Adrenal gland (tissue), 12 donors: Measurements from ENCODE around the gene YWHAE. TPM values are rescaled to one million over a fixed set of nuclear protein-coding genes. Genes with fewer than 3 reads are reported as not detected.
"Not testable (repeated sequence)": the region's sequence is repeated elsewhere in the genome, so short reads cannot be mapped to it uniquely, and the experiment has no call there.

Experiments used
- DNase-seq, 7 donors: peaks; one replicate each; pipeline ENCODE4 v3.0.0-alpha.2; 2019 to 2020
- H3K27ac ChIP-seq, 5 donors: fragments of 200-600 bp; sonication (generic) in 4 of 5; 1 replicate in 3 of 5; 2 replicates in 2 of 5; pipeline versions ENCODE4 v1.5.1 to v1.8.0; 2016 to 2020; ENCODE audit warnings: mild to moderate bottlenecking in 1 of 5
- H3K27me3 ChIP-seq: fragments of 200-600 bp; 2 replicates; pipeline ENCODE4 v1.8.0; 2021
- H3K36me3 ChIP-seq, 2 donors: fragments of 200-600 bp; replicated peaks in 1 of 2; 1 replicate in 1 of 2; 2 replicates in 1 of 2; pipeline versions ENCODE4 v1.5.1 to v1.8.0; 2018 to 2022
- H3K4me1 ChIP-seq, 2 donors: fragments of 200-600 bp; replicated peaks in 1 of 2; 1 replicate in 1 of 2; 2 replicates in 1 of 2; pipeline versions ENCODE4 v1.5.1 to v1.8.0; 2018 to 2021
- H3K4me3 ChIP-seq, 4 donors: fragments of 200-600 bp; sonication (generic) in 3 of 4; one replicate each; pipeline ENCODE4 v1.5.1; 2016 to 2018
- H3K9me3 ChIP-seq, 3 donors: fragments of 200-600 bp; sonication (generic) in 1 of 3; replicated peaks in 1 of 3; 1 replicate in 2 of 3; 2 replicates in 1 of 3; pipeline versions ENCODE4 v1.5.1 to v1.8.0; 2016 to 2021
- POLR2A ChIP-seq, 2 donors: fragments of 450-650 bp; IDR thresholded peaks; one replicate each; pipeline ENCODE4 v1.6.1; 2017; ENCODE audit warnings: antibody characterized with exemption in 2 of 2, mild to moderate bottlenecking in 2 of 2, moderate library complexity in 1 of 2
- WGBS, 4 donors: extraction: QIAGEN DNeasy Blood & Tissue Kit in 2 of 4; methylation state at CpG; one replicate each; pipeline versions ENCODE4 v1.1.5 to v1.1.7; 2013 to 2017; 5-methylcytosine and 5-hydroxymethylcytosine counted together
- intact Hi-C, 2 donors: fragments of 100-400 bp; cut with DNase I; formaldehyde crosslinking; loops; one replicate each; pipeline versions ENCODE4 v1.14.1 to v1.15.0; 2022 to 2023
- polyA plus RNA-seq, 3 donors: library from polyadenylated mRNA; stranded (reverse); fragments of 200-250 nt in 2 of 3; fragments of 350-450 nt in 1 of 3; fragmentation: Illumina TruSeq in 1 of 3; extraction: RNeasy Lipid Tissue Mini Kit (QIAGEN cat#74804) in 1 of 3; gene quantifications; one replicate each; pipeline ENCODE4 v1.2.3, GENCODE V29; 2013 to 2014
- total RNA-seq, 9 donors: library from RNA; depleted of rRNA in 4 of 9; stranded (reverse); fragments of >200 nt in 4 of 9; fragments of 120-200 nt in 1 of 9; fragmentation: NEBNext Ultra II Directional in 1 of 9; extraction: Animal tissue kit (Norgen Biotek cat#: 25700) in 1 of 9; gene quantifications; one replicate each; pipeline versions ENCODE4 v1.1.0 to v1.2.4, GENCODE V29; 2013 to 2023
- TF ChIP-seq, protein P1 (sequence below), 6 experiments: fragments of 450-650 bp in 4 of 6; fragments of 200-600 bp in 2 of 6; sonication (generic) in 1 of 6; IDR thresholded peaks; 1 replicate in 5 of 6; 2 replicates in 1 of 6; pipeline versions ENCODE4 v1.5.1 to v1.8.0; 2016 to 2021; ENCODE audit warnings: antibody characterized with exemption in 6 of 6, mild to moderate bottlenecking in 2 of 6, moderate library complexity in 1 of 6
- donor health status: healthy with polysubstance abuse.
- donor health status: Bipolar disorder and iron deficiency.
- donor health status: DM: yes; HTN: yes; CAD: no.
- donor health status: DM: no; HTN: no; CAD: no.
- donor health status: DM: no; HTN: no; CAD: no.
- donor health status: DM: yes; HTN: yes; CAD: no.

YWHAE gene
- total and polyA plus RNA-seq, 12 donors = 310 to 884 (median 529) TPM

DNA sequence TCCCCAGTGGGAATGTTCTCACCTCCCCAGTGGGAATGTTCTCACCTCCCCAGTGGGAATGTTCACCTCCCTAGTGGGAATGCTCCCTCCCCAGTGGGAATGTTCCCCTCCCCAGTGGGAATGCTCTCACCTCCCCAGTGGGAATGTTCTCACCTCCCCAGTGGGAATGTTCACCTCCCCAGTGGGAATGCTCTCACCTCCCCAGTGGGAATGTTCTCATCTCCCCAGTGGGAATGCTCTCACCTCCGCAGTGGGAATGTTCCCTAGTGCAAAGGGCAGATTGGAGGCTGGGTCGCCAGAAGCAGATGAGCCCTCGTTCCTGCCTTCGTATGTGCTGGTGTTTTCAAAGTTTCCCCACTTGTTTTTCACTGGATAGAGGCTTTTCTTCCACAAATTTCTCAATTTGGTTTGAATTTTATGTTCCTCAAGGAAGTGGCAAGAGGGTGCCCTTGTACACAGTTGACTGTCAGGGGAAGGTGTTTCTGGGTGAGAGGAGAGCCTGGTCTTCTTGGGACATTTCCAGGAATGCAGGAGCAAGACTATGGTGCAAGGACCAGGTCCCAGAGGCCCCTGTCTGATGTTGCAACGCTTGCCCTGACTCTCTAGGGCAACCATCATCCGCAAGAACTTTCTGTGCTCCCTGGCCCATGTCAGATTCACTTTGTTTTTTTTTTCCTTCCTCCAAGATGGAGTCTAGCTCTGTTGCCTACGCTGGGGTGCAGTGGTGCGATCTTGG, 86.6 kb downstream of the YWHAE start:
- no peaks in the 10 kb centered on the region for H3K36me3 ChIP-seq
- no peaks in the 10 kb centered on the region for H3K4me1 ChIP-seq
- TF ChIP-seq, protein P1, sequence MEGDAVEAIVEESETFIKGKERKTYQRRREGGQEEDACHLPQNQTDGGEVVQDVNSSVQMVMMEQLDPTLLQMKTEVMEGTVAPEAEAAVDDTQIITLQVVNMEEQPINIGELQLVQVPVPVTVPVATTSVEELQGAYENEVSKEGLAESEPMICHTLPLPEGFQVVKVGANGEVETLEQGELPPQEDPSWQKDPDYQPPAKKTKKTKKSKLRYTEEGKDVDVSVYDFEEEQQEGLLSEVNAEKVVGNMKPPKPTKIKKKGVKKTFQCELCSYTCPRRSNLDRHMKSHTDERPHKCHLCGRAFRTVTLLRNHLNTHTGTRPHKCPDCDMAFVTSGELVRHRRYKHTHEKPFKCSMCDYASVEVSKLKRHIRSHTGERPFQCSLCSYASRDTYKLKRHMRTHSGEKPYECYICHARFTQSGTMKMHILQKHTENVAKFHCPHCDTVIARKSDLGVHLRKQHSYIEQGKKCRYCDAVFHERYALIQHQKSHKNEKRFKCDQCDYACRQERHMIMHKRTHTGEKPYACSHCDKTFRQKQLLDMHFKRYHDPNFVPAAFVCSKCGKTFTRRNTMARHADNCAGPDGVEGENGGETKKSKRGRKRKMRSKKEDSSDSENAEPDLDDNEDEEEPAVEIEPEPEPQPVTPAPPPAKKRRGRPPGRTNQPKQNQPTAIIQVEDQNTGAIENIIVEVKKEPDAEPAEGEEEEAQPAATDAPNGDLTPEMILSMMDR (IDR thresholded peaks at IDR 0.05) = no peak
- no peak for TF ChIP-seq POLR2A (IDR thresholded peaks at IDR 0.05)
- peaks cover 7% of the 10 kb centered on the region for H3K27me3 ChIP-seq
- DNase-seq = no peak
- H3K9me3 ChIP-seq = no peaks in the 10 kb centered on the region
- H3K4me3 ChIP-seq = no peak overlapping the region
- 74 to 80% (median 76%) methylated on average over 8 of the region's 8 CpGs for WGBS, 4 donors
- H3K27ac ChIP-seq = no peak overlapping the region
- intact Hi-C loops = no loop called here

DNA sequence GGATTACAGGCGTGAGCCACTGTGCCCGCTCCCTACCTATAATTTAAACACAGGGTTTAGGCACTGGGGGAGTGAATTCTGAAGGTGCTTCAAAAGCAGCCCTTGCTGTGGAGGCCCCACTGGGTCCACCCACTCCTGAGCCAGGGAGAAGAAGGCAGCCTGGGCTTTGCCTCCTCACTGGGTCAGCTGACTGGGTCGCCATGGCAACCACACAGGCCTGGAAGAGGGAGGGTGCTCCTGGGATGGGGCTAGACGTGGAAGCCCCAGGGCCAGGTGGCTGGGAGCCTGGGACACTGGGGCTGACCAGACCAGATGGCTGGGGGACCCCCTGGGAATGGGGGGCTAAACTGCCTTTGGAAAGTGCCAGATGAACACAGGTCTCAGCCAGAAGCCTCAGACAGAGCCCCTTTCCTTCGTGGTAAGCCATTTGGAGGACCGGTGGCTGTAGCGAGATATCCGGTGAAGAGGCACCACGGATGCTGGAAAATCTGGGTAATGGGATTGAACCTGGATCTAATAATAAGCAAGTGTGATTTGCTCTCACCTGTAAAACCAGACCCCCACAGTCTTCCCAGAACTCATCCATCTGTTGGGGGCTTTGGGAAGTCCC, 87.7 kb downstream of the YWHAE start:
- TF ChIP-seq, protein P1 (IDR thresholded peaks at IDR 0.05) = no peak
- no peak for TF ChIP-seq POLR2A (IDR thresholded peaks at IDR 0.05)
- H3K9me3 ChIP-seq = no peaks in the 10 kb centered on the region
- no peak overlapping the region for H3K27ac ChIP-seq
- H3K4me1 ChIP-seq = no peaks in the 10 kb centered on the region
- intact Hi-C loops = no loop called here
- H3K4me3 ChIP-seq = no peak overlapping the region
- WGBS, 4 donors = 52 to 77% (median 64%) methylated on average over 8 to 9 of the region's 9 CpGs
- no peaks in the 10 kb centered on the region for H3K36me3 ChIP-seq
- H3K27me3 ChIP-seq = peaks cover 7% of the 10 kb centered on the region
- DNase-seq = peak in 2 of 7 donors; percentile 8 to 60

DNA sequence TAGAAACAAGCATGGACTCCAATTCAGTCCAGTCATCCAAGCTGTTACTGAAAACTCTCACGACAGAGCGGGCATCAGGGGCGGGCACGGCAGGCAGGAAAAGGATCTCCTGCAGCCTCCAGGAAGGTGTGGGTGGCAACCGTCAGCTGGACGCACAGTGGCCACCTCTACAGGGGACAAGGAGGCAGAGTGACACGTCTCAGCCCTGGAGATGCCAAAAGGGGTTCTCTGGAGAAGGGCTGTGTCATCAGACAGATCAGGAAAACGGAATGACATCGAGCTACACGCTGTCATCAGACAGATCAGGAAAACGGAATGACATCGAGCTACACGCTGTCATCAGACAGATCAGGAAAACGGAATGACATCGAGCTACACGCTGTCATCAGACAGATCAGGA, 92.2 kb downstream of the YWHAE start:
- H3K27ac ChIP-seq, H3K36me3 ChIP-seq, DNase-seq, intact Hi-C loops, H3K4me1 ChIP-seq, H3K9me3 ChIP-seq, H3K4me3 ChIP-seq, H3K27me3 ChIP-seq: not testable (repeated sequence)
- WGBS, 4 donors = 76 to 82% (median 79%) methylated on average over 7 to 13 of the region's 16 CpGs

DNA sequence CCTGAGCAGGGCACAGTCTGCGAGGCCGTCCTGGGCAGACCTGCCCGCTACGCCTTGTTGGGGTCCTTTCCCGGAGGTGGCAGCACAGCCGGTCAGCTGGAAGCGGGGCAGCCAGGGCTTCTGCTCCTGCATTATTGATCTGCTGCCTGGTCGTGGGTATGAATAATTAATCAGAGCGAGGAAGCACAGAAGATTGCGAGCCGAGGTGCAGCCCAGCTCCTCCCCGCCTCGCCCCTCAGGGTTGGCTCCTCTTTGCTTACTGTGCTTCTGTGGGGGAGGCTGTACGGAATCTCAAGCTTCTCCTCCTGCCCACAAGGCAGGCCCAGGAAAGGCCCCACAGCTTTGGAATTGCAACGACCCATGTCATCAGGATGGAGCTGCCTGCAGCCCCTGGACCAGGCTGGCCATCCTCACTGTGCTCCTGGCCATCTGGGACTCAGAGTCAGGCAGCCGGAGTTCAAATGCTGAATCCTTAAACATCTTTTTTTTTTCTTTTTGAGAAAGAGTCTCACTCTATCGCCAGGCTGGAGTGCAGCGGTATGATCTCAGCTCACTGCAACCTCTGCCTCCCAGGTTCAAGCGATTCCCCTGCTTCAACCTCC, 95.0 kb downstream of the YWHAE start:
- Histone ChIP-seq H3K27ac (no peak overlapping the region), H3K4me1 (no peaks in the 10 kb centered on the region), H3K4me3 (no peak overlapping the region), H3K36me3 (no peaks in the 10 kb centered on the region), H3K27me3 (peaks cover 14% of the 10 kb centered on the region), H3K9me3 (no peaks in the 10 kb centered on the region)
- 79 to 86% (median 81%) methylated on average over 6 to 19 of the region's 19 CpGs for WGBS, 4 donors
- intact Hi-C loops = no loop called here
- no peak for TF ChIP-seq POLR2A (IDR thresholded peaks at IDR 0.05)
- TF ChIP-seq, protein P1 (IDR thresholded peaks at IDR 0.05) = no peak
- no peak for DNase-seq
